Measurements from ENCODE around the gene LYPD1.

The LYPD1 gene

GRCh38 chr2:132608311-132608710 lies 61.7 kb downstream of the LYPD1 start:
- no peak for DNase-seq (ENCODE audit: low read depth, low spot score)
- TF ChIP-seq, protein P1, sequence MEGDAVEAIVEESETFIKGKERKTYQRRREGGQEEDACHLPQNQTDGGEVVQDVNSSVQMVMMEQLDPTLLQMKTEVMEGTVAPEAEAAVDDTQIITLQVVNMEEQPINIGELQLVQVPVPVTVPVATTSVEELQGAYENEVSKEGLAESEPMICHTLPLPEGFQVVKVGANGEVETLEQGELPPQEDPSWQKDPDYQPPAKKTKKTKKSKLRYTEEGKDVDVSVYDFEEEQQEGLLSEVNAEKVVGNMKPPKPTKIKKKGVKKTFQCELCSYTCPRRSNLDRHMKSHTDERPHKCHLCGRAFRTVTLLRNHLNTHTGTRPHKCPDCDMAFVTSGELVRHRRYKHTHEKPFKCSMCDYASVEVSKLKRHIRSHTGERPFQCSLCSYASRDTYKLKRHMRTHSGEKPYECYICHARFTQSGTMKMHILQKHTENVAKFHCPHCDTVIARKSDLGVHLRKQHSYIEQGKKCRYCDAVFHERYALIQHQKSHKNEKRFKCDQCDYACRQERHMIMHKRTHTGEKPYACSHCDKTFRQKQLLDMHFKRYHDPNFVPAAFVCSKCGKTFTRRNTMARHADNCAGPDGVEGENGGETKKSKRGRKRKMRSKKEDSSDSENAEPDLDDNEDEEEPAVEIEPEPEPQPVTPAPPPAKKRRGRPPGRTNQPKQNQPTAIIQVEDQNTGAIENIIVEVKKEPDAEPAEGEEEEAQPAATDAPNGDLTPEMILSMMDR (IDR thresholded peaks at IDR 0.05; ENCODE audit: low read depth, low read length), result no peak
- no peak overlapping the region for H3K4me3 ChIP-seq (ENCODE audit: low read depth, low read length)
- in situ Hi-C loops (cut with HindIII; ENCODE audit: low sequenced_read_pairs), result no loop called here

DNA sequence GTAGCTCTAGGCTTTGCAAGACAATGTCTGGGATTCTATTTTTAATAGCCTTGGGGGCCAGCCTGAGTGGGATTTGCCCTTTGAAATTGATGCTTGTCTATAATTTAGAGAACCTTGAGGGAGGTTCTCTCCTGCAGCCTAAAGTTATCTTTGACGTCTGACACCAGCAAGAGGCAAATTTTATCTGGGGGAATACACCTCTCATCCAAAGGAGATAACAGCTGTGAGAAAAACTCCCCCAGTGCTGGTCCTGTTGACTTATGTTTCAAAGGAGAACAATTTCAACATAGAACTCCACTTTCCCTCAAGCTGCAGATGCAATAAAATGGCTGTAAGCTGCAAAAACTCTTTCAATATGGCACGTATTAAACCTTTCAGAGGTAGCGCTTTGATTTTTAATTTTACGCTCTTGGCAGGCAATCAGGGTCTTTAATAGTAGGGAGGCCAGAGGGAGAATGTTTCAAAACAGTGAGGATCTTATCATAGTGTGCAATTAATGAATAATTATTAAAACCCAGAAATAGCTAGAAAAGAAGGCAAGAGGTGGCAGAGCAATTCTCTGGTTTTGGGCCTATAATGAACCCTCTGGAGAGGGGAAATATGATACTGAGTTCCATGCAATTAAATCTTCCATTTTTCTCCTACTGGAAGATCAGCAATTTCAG lies 62.4 kb downstream of the LYPD1 start:
- H3K4me3 ChIP-seq (ENCODE audit: low read depth, low read length), result no peak overlapping the region
- TF ChIP-seq, protein P1 (IDR thresholded peaks at IDR 0.05; ENCODE audit: low read depth, low read length), result no peak
- in situ Hi-C loops (cut with HindIII; ENCODE audit: low sequenced_read_pairs), result no loop called here
- DNase-seq (ENCODE audit: low read depth, low spot score), result no peak

GRCh38 chr2:132606649-132607048 lies 63.4 kb downstream of the LYPD1 start:
- no peak for DNase-seq (ENCODE audit: low read depth, low spot score)
- in situ Hi-C loops (cut with HindIII; ENCODE audit: low sequenced_read_pairs), result no loop called here
- TF ChIP-seq, protein P1 (IDR thresholded peaks at IDR 0.05; ENCODE audit: low read depth, low read length), result no peak
- no peak overlapping the region for H3K4me3 ChIP-seq (ENCODE audit: low read depth, low read length)

GRCh38 chr2:132605236-132606180 lies 64.5 kb downstream of the LYPD1 start:
- no peak overlapping the region for H3K4me3 ChIP-seq (ENCODE audit: low read depth, low read length)
- TF ChIP-seq, protein P1 (IDR thresholded peaks at IDR 0.05; ENCODE audit: low read depth, low read length), result no peak
- no peak for DNase-seq (ENCODE audit: low read depth, low spot score)
- in situ Hi-C loops (cut with HindIII; ENCODE audit: low sequenced_read_pairs), result no loop called here

DNA sequence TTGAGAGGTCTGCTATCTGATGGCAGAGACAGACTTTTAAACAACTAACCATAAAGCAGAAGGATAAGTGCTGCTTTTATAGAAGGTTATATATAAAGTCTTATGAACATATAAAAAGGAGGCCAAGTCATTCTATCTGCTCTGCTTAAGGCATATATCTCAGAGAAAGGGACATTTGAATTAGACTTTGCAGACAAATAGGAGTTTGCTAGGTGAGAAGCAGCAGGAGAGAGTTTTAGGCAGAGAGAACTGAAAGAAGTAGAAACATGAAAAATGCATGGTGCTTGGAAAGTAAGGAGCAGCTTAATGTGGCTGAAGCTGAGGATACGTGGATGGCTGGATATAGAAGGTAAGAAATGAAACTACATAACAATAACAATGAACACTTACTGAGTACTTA lies 65.4 kb downstream of the LYPD1 start:
- no peak overlapping the region for H3K4me3 ChIP-seq (ENCODE audit: low read depth, low read length)
- no peak for DNase-seq (ENCODE audit: low read depth, low spot score)
- TF ChIP-seq, protein P1 (IDR thresholded peaks at IDR 0.05; ENCODE audit: low read depth, low read length), result no peak
- in situ Hi-C loops (cut with HindIII; ENCODE audit: low sequenced_read_pairs), result no loop called here

GRCh38 chr2:132599556-132599955 lies 70.4 kb downstream of the LYPD1 start:
- no peak for DNase-seq (ENCODE audit: low read depth, low spot score)
- in situ Hi-C loops (cut with HindIII; ENCODE audit: low sequenced_read_pairs), result no loop called here
- H3K4me3 ChIP-seq (ENCODE audit: low read depth, low read length), result no peak overlapping the region
- TF ChIP-seq, protein P1 (IDR thresholded peaks at IDR 0.05; ENCODE audit: low read depth, low read length), result no peak

Data from astrocyte of the spinal cord (primary cell).